ENCODE measurements around the gene TMEM107.
"Not testable (repeated sequence)": the region's sequence is repeated elsewhere in the genome, so short reads cannot be mapped to it uniquely, and the experiment has no call there.

Gene TMEM107

GRCh38 chr17:8176197-8176940 lies at the start of gene TMEM107:
TSS of gene TMEM107 (minus strand) at chr17:8176380. CDS start at chr17:8176286, 94 bp downstream.
- peak; percentile 91 for DNase-seq

GRCh38 chr17:8224891-8225812 lies 49.0 kb upstream of the TMEM107 start:
- DNase-seq, result no peak

- peak; percentile 79 for DNase-seq
Measured at GRCh38 chr17:8223356-8224126, 47.4 kb upstream of the TMEM107 start.

GRCh38 chr17:8222630-8223355 lies 46.6 kb upstream of the TMEM107 start:
- peak; percentile 88 for DNase-seq

GRCh38 chr17:8222380-8222629 lies 46.1 kb upstream of the TMEM107 start:
- DNase-seq, result no peak

GRCh38 chr17:8221663-8222379 lies 45.6 kb upstream of the TMEM107 start:
- DNase-seq, result peak; percentile 77

- peak; percentile 84 for DNase-seq
Measured at GRCh38 chr17:8220783-8221662, 44.8 kb upstream of the TMEM107 start.

GRCh38 chr17:8214000-8214399 lies 37.8 kb upstream of the TMEM107 start:
- not testable (repeated sequence) for DNase-seq

GRCh38 chr17:8212312-8213180 lies 36.4 kb upstream of the TMEM107 start:
- DNase-seq, result peak; percentile 11

GRCh38 chr17:8210761-8211458 lies 34.7 kb upstream of the TMEM107 start:
- no peak for DNase-seq

- peak; percentile 94 for DNase-seq
Measured at GRCh38 chr17:8209907-8210760, 34.0 kb upstream of the TMEM107 start, which contains the start of gene AURKB. TSS of gene AURKB (minus strand) at chr17:8210575. CDS start at chr17:8210224, 351 bp downstream.

GRCh38 chr17:8206536-8206935 lies 30.4 kb upstream of the TMEM107 start:
- DNase-seq, result no peak

- DNase-seq, result no peak
Measured at GRCh38 chr17:8204761-8205555, 28.8 kb upstream of the TMEM107 start.

- DNase-seq, result no peak
Measured at GRCh38 chr17:8192070-8192815, 16.1 kb upstream of the TMEM107 start.

GRCh38 chr17:8190506-8190905 lies 14.3 kb upstream of the TMEM107 start:
- no peak for DNase-seq

GRCh38 chr17:8189711-8190477 lies 13.7 kb upstream of the TMEM107 start, which contains the start of gene BORCS6:
TSS of gene BORCS6 (minus strand) at chr17:8190180. CDS start at chr17:8190140, 40 bp downstream.
- peak; percentile 94 for DNase-seq

Measured in RPMI8226 (cell line).